GM12878 (cell line): ENCODE measurements around the gene TSSK2. TPM values are rescaled to one million over a fixed set of nuclear protein-coding genes. Genes with fewer than 3 reads are reported as not detected.

ENCODE experiments used
- ATAC-seq: fragments of 200-7000 bp; cut with Tn5 transposase; 3 replicates; pipeline ENCODE4 v1.9.1; 2020; ENCODE audit warnings: mild to moderate bottlenecking, moderate library complexity
- BruUV-seq: library from RNA; stranded (reverse); fragments of 400-500 nt; replicated peaks from 2 replicates; lab custom pipeline; 2021; lab: Mats Ljungman, UMichigan
- CTCF ChIA-PET: fragments of 300-600 bp; sonication (Branson Sonifier 250); formaldehyde crosslinking; extraction: SDS; loops from one replicate; lab custom pipeline; 2021; ENCODE audit warnings: inconsistent platforms; lab: Yijun Ruan, JAX
- POLR2A ChIA-PET: fragments of 350-600 bp; formaldehyde crosslinking; extraction: SDS; loops from one replicate; lab custom pipeline; 2021; ENCODE audit warnings: inconsistent platforms; lab: Charles Lee
- RAD21 ChIA-PET: fragments of 300-600 bp; sonication (Branson Sonifier 250); formaldehyde crosslinking; loops from one replicate; lab custom pipeline; 2023; ENCODE audit warnings: antibody characterized with exemption; ENCODE audit not compliant: unreplicated experiment; lab: Charles Lee
- SMC1A ChIA-PET: fragments of 300-600 bp; sonication (Branson Sonifier 250); formaldehyde crosslinking; loops from one replicate; lab custom pipeline; 2023; ENCODE audit not compliant: unreplicated experiment, uncharacterized antibody; lab: Charles Lee
- DNase-seq: peaks from one replicate; pipeline ENCODE4 v3.0.0-alpha.2; 2011; ENCODE audit warnings: low read depth, low spot score
- FAIRE-seq: peaks from 3 replicates; lab custom pipeline; 2011; peaks lifted over from hg19 to GRCh38; lab: Jason Lieb, UNC
- H2AFZ ChIP-seq: 2 replicates; pipeline ENCODE4 v1.6.0; 2011; ENCODE audit warnings: low read depth, low read length, control low read depth; ENCODE audit not compliant: control insufficient read depth
- H3K27ac ChIP-seq: 2 replicates; pipeline ENCODE4 v1.5.1; 2011; ENCODE audit warnings: control low read depth; ENCODE audit not compliant: control insufficient read depth, insufficient read depth
- H3K27me3 ChIP-seq, 2 experiments: replicated peaks in 1 of 2; 2 replicates each; pipeline versions ENCODE4 v1.6.0 to v1.6.1; 2011; ENCODE audit warnings: low read length in 1 of 2; ENCODE audit not compliant: control insufficient read depth in 2 of 2, insufficient read depth in 2 of 2
- H3K36me3 ChIP-seq, 2 experiments: 2 replicates each; pipeline ENCODE4 v1.5.1; 2011; ENCODE audit warnings: low read length in 1 of 2; ENCODE audit not compliant: control insufficient read depth in 2 of 2, insufficient read depth in 2 of 2
- H3K4me1 ChIP-seq: 2 replicates; pipeline ENCODE4 v1.6.1; 2011; ENCODE audit warnings: mild to moderate bottlenecking, low read length, moderate library complexity, mixed read lengths; ENCODE audit not compliant: control insufficient read depth, insufficient read depth
- H3K4me2 ChIP-seq: 2 replicates; pipeline ENCODE4 v1.6.0; 2011; ENCODE audit warnings: control low read depth; ENCODE audit not compliant: control insufficient read depth, insufficient read depth
- H3K4me3 ChIP-seq: fragments of 200-600 bp; sonication (generic); 2 replicates; pipeline ENCODE4 v1.5.1; 2016
- H3K79me2 ChIP-seq: 2 replicates; pipeline ENCODE4 v1.6.0; 2011; ENCODE audit warnings: low read length; ENCODE audit not compliant: control insufficient read depth, insufficient read depth
- H3K9ac ChIP-seq: 2 replicates; pipeline ENCODE4 v1.8.0; 2011; ENCODE audit warnings: low read length, control low read depth, mixed read lengths; ENCODE audit not compliant: control insufficient read depth, insufficient read depth
- H3K9me3 ChIP-seq: replicated peaks from 3 replicates; pipeline ENCODE4 v1.5.1; 2011; ENCODE audit warnings: mild to moderate bottlenecking, low read length; ENCODE audit not compliant: control insufficient read depth, insufficient read depth
- H4K20me1 ChIP-seq: 2 replicates; pipeline ENCODE4 v1.6.0; 2011; ENCODE audit not compliant: control insufficient read depth, insufficient read depth
- YBX1 ChIP-seq: fragments of 450-650 bp; IDR thresholded peaks from 2 replicates; pipeline ENCODE4 v1.6.1; 2016; ENCODE audit warnings: antibody characterized with exemption
- ZBED1 ChIP-seq: IDR thresholded peaks from 2 replicates; pipeline ENCODE4 v1.6.1; 2016; ENCODE audit warnings: borderline replicate concordance
- WGBS: methylation state at CpG from one replicate; pipeline ENCODE4 v1.1.6; 2016; ENCODE audit warnings: low lambda C conversion rate; ENCODE audit not compliant: insufficient replicate concordance, insufficient coverage; ENCODE audit errors: missing lambda C conversion rate; 5-methylcytosine and 5-hydroxymethylcytosine counted together
- in situ Hi-C: fragments of 300-500 bp; cut with MboI; formaldehyde crosslinking; loops from 9 replicates; pipeline ENCODE4 v1.14.3; 2018; ENCODE audit warnings: mixed read lengths
- intact Hi-C: fragments of 100-400 bp; cut with micrococcal nuclease; formaldehyde crosslinking; loops from one replicate; pipeline ENCODE4 v1.14.2; 2022; ENCODE audit not compliant: unreplicated experiment
- polyA plus RNA-seq, 11 experiments: library from polyadenylated mRNA; depleted of rRNA in 4 of 11; unstranded in 6 of 11; stranded (reverse) in 5 of 11; fragments of >200 nt; fragmentation: Nextera tagmentation in 4 of 11; fragmentation: Illumina TruSeq in 1 of 11; extraction: Ambion mirVana in 4 of 11; extraction: Trizol in 1 of 11; gene quantifications; 1 replicate in 1 of 11; 2 replicates in 10 of 11; pipeline versions ENCODE4 v1.2.1 to v1.2.3, GENCODE V29; 2011 to 2016; ENCODE audit warnings: inconsistent platforms in 2 of 11, missing spikeins in 2 of 11, low read depth in 1 of 11
- total RNA-seq, 4 experiments: library from RNA; depleted of rRNA in 3 of 4; stranded (reverse); fragments of >200 nt in 3 of 4; fragmentation: Illumina TruSeq in 1 of 4; extraction: Trizol in 1 of 4; gene quantifications; 2 replicates each; pipeline versions ENCODE4 v1.2.1 to v1.2.3, GENCODE V29; 2013 to 2021
- TF ChIP-seq, protein P1 (sequence below): fragments of 450-650 bp; IDR thresholded peaks from 2 replicates; pipeline ENCODE4 v1.6.1; 2016; ENCODE audit warnings: mild to moderate bottlenecking

TSSK2 gene
- total and polyA plus RNA-seq, 10 of the 15 experiments (the other 5 are each of a cell fraction or from before 2014, with no cell fraction given) = 0.03 to 0.17 TPM; not detected in 8

DNA sequence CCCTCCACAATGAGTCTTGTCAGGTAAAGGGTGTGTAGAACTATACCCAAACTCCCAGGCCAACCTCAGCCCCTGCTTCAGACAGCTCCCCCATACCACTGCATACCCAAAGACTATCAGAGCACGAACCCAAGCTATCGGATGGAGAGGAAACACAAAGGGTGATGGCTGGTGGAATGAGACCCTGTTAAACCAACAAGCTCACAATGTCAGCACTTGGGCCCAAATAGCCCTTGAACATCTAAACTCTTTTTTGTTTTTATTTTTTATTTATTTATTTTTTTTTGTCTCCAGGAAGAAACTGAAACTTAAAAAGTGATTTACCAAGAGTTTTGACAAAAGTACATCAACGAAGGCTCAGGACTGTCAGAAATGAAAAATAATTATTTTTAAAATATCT, 19.5 kb upstream of the TSSK2 start:
- peaks cover 0 to 5% of the 10 kb centered on the region in 2 experiments; a peak in 2 of 4 replicates for H3K36me3 ChIP-seq
- SMC1A ChIA-PET = interaction anchor here (0.6 to 0.7 kb wide), 2 partner anchors 156 to 1360 kb away, joined by 3 read pairs; no protein-coding TSS in a partner anchor
- no peak for DNase-seq
- no peaks in the 10 kb centered on the region for H3K9me3 ChIP-seq
- CTCF ChIA-PET = interaction anchor here (0.8 to 2.2 kb wide), 4 partner anchors 10 to 518 kb away, joined by 3 to 7 read pairs (median 4); partner anchors contain the start of genes DGCR2 and ESS2
- BruUV-seq = no TSS peak
- POLR2A ChIA-PET = no interaction called here
- H3K4me3 ChIP-seq = no peak overlapping the region
- H3K9ac ChIP-seq = no peak overlapping the region
- in situ Hi-C loops (no loop called here), intact Hi-C loops (no loop called here)
- H4K20me1 ChIP-seq = peaks cover 2% of the 10 kb centered on the region; the same call in 1 of the 2 replicates
- H2AFZ ChIP-seq = no peak overlapping the region
- WGBS = 71% methylated on average over 3 of the region's 3 CpGs
- no peak overlapping the region for H3K27ac ChIP-seq
- peaks cover 73% of the 10 kb centered on the region for H3K79me2 ChIP-seq
- H3K4me2 ChIP-seq = no peak overlapping the region
- H3K4me1 ChIP-seq = peaks cover 15% of the 10 kb centered on the region
- no peaks in the 10 kb centered on the region for H3K27me3 ChIP-seq
- RAD21 ChIA-PET = no interaction called here
- no peak for FAIRE-seq
- TF ChIP-seq, protein P1, sequence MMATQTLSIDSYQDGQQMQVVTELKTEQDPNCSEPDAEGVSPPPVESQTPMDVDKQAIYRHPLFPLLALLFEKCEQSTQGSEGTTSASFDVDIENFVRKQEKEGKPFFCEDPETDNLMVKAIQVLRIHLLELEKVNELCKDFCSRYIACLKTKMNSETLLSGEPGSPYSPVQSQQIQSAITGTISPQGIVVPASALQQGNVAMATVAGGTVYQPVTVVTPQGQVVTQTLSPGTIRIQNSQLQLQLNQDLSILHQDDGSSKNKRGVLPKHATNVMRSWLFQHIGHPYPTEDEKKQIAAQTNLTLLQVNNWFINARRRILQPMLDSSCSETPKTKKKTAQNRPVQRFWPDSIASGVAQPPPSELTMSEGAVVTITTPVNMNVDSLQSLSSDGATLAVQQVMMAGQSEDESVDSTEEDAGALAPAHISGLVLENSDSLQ = no peak
- no peak for TF ChIP-seq YBX1
- no peak for ATAC-seq

DNA sequence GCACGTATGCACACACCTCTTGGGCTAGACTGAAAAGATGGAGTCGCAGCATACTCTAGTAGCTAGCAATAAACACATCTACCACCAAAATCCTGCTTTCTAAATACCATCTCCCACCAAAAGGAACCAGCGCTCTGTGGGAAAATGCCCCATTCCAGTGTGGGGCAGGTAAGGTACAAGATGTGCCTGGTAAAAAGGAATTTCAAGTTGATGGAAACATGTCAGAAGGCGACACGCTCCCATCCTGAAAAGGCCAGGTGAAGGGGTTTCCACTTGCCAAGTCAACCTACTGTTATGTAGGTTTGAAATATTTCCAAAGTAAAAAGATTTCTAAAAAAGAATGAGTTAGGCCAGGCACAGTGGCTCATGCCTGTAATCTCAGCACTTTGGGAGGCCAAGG, 17.7 kb upstream of the TSSK2 start:
- Histone ChIP-seq H2AFZ (no peak overlapping the region), H3K36me3 (no peaks in the 10 kb centered on the region; a peak in 2 of 4 replicates), H3K27me3 (no peaks in the 10 kb centered on the region), H3K79me2 (peaks cover 74% of the 10 kb centered on the region), H3K9ac (no peak overlapping the region), H4K20me1 (peaks cover 6% of the 10 kb centered on the region), H3K4me2 (no peak overlapping the region), H3K9me3 (no peaks in the 10 kb centered on the region), H3K27ac (no peak overlapping the region), H3K4me1 (peaks cover 23% of the 10 kb centered on the region), H3K4me3 (no peak overlapping the region)
- DNase-seq (no peak), ATAC-seq (no peak), FAIRE-seq (no peak)
- no TSS peak for BruUV-seq
- CTCF ChIA-PET = interaction anchor here (1.6 kb wide), 1 partner anchor 23 kb away, joined by 4 read pairs; no protein-coding TSS in a partner anchor
- in situ Hi-C loops (no loop called here), intact Hi-C loops (no loop called here)
- SMC1A ChIA-PET = no interaction called here
- RAD21 ChIA-PET = interaction anchor here (0.7 kb wide), 1 partner anchor 36 kb away, joined by 3 read pairs; no protein-coding TSS in a partner anchor
- TF ChIP-seq ZBED1 = no peak
- POLR2A ChIA-PET = interaction anchor here (0.6 to 1.3 kb wide), 2 partner anchors 9 to 638 kb away, joined by 4 to 6 read pairs; partner anchors contain the start of gene DGCR2
- 94% methylated on average over 5 of the region's 5 CpGs for WGBS
